GM13977 (cell line): Measurements from ENCODE around the gene OMA1.

Experiments used
- DNase-seq: peaks from one replicate; pipeline ENCODE4 v3.0.0; 2012; ENCODE audit warnings: low spot score
- in situ Hi-C: fragments of 300-500 bp; cut with MboI; formaldehyde crosslinking; loops from one replicate; pipeline ENCODE4 v1.12.0; 2022; ENCODE audit warnings: low sequenced_read_pairs, low pct_unique_long_range_greater_than_20kb, mixed read lengths, inconsistent platforms; ENCODE audit not compliant: unreplicated experiment
- TF ChIP-seq, protein P1 (sequence below): IDR thresholded peaks from 2 replicates; pipeline ENCODE4 v1.5.1; 2012; ENCODE audit warnings: mild to moderate bottlenecking, control low read depth; ENCODE audit not compliant: insufficient read depth; ENCODE audit errors: extremely low read depth, missing control alignments

The OMA1 gene

DNA sequence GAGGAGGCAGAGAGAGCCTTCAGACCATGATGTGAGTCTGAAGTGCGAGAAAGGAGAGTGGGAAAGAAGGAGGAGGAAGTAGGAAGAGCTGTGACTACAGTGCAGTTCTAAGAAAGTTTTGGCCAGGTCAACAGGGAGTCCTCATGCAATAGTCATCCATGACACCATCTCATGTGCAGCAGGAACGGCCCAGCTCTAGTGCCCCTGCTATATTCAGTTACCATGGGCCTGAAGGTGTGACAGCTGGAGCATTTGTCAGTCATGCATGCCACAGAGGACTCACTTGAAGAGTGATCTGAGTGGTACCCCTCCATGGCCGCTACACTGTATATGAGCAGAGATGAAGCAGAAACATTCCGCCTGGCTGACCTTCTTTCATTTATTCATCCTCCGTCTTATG lies 77.9 kb downstream of the OMA1 start:
- in situ Hi-C loops = no loop called here
- no peak for DNase-seq
- TF ChIP-seq, protein P1, sequence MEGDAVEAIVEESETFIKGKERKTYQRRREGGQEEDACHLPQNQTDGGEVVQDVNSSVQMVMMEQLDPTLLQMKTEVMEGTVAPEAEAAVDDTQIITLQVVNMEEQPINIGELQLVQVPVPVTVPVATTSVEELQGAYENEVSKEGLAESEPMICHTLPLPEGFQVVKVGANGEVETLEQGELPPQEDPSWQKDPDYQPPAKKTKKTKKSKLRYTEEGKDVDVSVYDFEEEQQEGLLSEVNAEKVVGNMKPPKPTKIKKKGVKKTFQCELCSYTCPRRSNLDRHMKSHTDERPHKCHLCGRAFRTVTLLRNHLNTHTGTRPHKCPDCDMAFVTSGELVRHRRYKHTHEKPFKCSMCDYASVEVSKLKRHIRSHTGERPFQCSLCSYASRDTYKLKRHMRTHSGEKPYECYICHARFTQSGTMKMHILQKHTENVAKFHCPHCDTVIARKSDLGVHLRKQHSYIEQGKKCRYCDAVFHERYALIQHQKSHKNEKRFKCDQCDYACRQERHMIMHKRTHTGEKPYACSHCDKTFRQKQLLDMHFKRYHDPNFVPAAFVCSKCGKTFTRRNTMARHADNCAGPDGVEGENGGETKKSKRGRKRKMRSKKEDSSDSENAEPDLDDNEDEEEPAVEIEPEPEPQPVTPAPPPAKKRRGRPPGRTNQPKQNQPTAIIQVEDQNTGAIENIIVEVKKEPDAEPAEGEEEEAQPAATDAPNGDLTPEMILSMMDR = no peak

DNA sequence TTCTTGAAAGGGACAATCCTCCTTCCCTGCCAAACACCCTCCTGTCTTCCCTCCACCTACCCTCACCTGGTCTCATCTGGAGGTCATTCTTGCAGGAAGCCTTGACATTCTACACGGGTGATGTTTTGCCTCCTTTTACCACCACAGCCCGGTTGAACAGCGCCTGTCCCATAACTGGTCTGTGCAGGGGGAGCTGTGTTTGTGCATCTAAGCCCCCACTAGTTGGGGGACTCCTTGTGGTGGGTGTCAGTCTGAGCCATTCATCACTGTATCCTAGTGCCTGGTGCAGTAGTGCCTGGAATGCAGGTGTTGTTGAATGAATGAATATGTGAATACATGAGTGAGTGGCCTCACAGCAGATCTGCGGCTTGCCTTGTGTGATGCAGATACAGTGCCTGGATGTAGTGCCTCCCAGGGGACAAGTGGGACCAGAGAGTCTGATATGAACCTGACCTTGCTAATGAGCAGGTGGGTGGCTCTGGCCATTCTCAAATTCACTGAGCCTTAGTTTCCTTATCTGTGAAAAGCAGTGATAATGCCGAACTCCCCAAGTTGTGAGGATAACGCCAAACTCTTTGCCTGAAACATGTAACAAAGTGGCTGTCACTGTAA lies 79.8 kb downstream of the OMA1 start:
- TF ChIP-seq, protein P1 = no peak
- in situ Hi-C loops = no loop called here
- DNase-seq = no peak

DNA sequence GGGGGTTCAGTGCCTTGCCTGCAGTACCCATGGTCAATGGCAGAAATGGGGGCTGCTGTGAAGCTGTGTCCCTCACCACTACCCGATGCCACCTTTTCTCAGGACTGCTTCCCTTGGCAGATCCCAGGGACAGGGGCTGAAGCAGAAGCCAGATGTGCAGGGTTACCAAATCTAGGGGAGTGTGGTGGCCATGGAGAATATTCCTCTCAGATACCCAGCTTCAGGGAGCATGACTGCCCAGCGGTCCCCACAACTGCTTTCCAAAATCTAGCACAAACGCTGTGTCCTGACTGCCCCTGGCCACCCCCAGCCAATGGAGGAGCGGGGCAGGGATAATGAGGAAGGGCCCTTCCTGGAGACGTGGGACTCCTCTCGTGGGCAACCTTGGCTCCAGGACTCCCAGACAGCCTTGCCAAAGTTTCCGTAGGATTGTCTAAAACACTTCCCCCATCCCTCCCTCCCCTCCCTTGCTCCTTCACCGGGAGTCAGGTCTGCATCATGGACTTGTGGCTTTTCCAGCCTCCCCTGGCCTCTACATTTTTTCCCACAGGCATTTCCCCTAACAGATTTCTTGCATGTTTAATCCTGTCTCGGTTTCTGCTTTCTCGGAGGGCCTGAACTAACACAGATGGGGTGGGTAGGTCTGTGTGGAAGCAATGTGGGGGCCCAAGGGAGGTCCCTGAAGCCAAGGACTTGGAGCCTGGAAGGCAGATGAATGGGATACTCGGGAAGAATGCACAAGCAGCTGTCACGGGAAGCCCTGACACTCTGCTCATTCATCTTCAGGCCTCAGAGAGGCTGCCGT lies 80.5 kb downstream of the OMA1 start:
- TF ChIP-seq, protein P1 = no peak
- in situ Hi-C loops = no loop called here
- no peak for DNase-seq

DNA sequence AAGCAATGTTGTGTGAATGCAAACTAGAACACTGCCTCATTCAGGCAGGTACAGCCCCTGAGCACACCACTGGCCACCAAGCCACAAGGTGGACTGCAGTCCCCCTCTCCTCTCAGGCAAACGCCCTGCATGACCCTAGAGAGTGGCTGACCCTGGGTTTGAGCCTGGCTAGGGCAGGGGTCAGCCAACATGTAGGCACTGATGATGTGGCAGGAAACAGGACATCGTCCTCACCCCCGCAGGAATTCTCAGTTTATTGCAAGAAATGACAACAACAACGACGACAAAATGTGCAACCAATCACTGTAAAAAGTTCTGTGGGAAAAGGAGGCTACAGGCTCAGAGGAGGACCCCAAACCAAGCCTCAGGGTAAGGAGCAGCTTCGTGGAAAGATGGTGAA lies 81.3 kb downstream of the OMA1 start:
- in situ Hi-C loops = no loop called here
- TF ChIP-seq, protein P1 = no peak
- no peak for DNase-seq

DNA sequence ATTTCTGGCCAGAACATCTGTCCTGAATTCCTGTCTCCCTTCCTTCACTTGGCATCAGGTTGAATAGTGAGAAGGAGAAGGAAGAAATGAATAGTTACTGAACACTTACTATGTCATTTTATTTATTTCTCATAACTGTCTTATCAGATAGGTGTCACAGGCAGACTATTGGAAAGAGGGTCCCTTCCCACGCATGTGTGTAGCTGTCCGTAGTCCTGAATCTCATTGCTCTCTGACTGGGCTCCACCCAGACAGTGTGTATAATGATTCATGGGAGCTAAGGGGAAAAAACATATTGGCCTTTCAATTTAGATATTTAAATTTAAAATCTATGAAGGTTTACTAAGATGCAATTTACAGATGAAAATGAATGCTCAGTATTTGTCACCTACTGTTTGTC lies 86.1 kb downstream of the OMA1 start:
- TF ChIP-seq, protein P1 = no peak
- in situ Hi-C loops = no loop called here
- DNase-seq = no peak

DNA sequence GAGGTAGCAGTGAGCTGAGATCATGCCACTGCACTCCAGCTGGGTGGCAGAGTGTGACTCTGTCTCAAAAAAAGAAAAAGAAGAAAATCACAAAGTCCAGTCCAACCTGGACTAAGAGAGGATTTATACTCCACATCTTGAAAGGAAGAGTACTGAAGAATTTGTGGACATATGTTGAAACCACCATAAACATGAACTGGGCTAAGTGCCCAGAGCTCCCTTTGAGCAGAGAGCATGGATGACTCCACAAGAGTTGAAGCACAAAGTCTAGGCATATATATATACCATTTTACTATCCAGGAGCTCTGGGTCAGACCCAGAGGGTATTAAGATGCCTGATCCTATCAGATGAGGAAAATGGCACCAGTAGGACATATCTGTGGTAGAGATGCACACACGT lies 86.6 kb downstream of the OMA1 start:
- DNase-seq = no peak
- in situ Hi-C loops = no loop called here

More for the DNA sequence above, 86.6 kb downstream of the OMA1 start:
- TF ChIP-seq, protein P1 = no peak
